ENCODE measurements around the gene C16orf74.

GRCh38 chr16:85767531-85767930 is 16.6 kb upstream of the C16orf74 start:
- TF ChIP-seq CTCF (IDR thresholded peaks at IDR 0.05) (no peak), EP300 (IDR thresholded peaks at IDR 0.05; ENCODE audit: low read depth) (no peak), POLR2AphosphoS5 (IDR thresholded peaks at IDR 0.05) (no peak), POLR2A (IDR thresholded peaks at IDR 0.05) (no peak)

Measured in transverse colon (tissue), 4 donors.